H1 (cell line): ENCODE results near the gene PCDH8. TPM values are rescaled to one million over a fixed set of nuclear protein-coding genes. Genes with fewer than 3 reads are reported as not detected.

Experiments used
- CTCF ChIA-PET: fragments of 300-600 bp; sonication (Branson Sonifier 250); formaldehyde crosslinking; loops from one replicate; lab custom pipeline; 2021; ENCODE audit not compliant: partially characterized antibody; lab: Charles Lee
- POLR2A ChIA-PET: fragments of 300-600 bp; sonication (Branson Sonifier 250); formaldehyde crosslinking; loops from one replicate; lab custom pipeline; 2021; ENCODE audit warnings: inconsistent platforms; ENCODE audit not compliant: partially characterized antibody; lab: Charles Lee
- DNase-seq, 2 experiments: peaks; one replicate each; pipeline versions ENCODE4 v3.0.0 to v3.0.0-alpha.2; 2010 to 2022; ENCODE audit warnings: low spot score in 2 of 2, low read depth in 1 of 2, mixed read lengths in 1 of 2
- FAIRE-seq: peaks from 2 replicates; lab custom pipeline; 2011; peaks lifted over from hg19 to GRCh38; lab: Jason Lieb, UNC
- H2AFZ ChIP-seq: 2 replicates; pipeline ENCODE4 v1.8.1; 2012; ENCODE audit warnings: low read length, inconsistent platforms
- H2AK5ac ChIP-seq: 2 replicates; pipeline ENCODE4 v1.6.1; 2013; ENCODE audit warnings: low read depth, low read length
- H2BK120ac ChIP-seq: replicated peaks from 2 replicates; pipeline ENCODE3; 2013; ENCODE audit warnings: low read depth, low read length, inconsistent platforms
- H2BK12ac ChIP-seq: 2 replicates; pipeline ENCODE4 v1.6.1; 2013; ENCODE audit warnings: low read depth, low read length
- H2BK15ac ChIP-seq: 2 replicates; pipeline ENCODE4 v1.6.1; 2013; ENCODE audit warnings: low read length
- H2BK20ac ChIP-seq: 2 replicates; pipeline ENCODE4 v1.6.1; 2013; ENCODE audit warnings: low read length
- H2BK5ac ChIP-seq: 2 replicates; pipeline ENCODE4 v1.6.1; 2013; ENCODE audit warnings: low read depth, low read length
- H3K14ac ChIP-seq: 2 replicates; pipeline ENCODE4 v1.6.1; 2013; ENCODE audit warnings: inconsistent platforms; ENCODE audit not compliant: insufficient read length
- H3K18ac ChIP-seq: 2 replicates; pipeline ENCODE4 v1.6.1; 2013; ENCODE audit warnings: low read length; ENCODE audit errors: extremely low read depth
- H3K23ac ChIP-seq: 2 replicates; pipeline ENCODE4 v1.6.1; 2013; ENCODE audit warnings: inconsistent platforms; ENCODE audit not compliant: insufficient read length
- H3K23me2 ChIP-seq: 2 replicates; pipeline ENCODE4 v1.6.1; 2013; ENCODE audit warnings: low read depth, low read length
- H3K27ac ChIP-seq: 2 replicates; pipeline ENCODE4 v1.6.1; 2011; ENCODE audit warnings: low read depth, low read length, inconsistent platforms
- H3K27me3 ChIP-seq, 4 experiments: replicated peaks in 1 of 4; 1 replicate in 1 of 4; 2 replicates in 3 of 4; pipeline versions ENCODE4 v1.6.1 to v1.8.1; 2011 to 2013; ENCODE audit warnings: low read length in 3 of 4, mild to moderate bottlenecking in 3 of 4, inconsistent platforms in 2 of 4, mixed read lengths in 2 of 4, moderate library complexity in 1 of 4; ENCODE audit not compliant: control insufficient read depth in 3 of 4, insufficient read depth in 3 of 4; ENCODE audit errors: extremely low read depth in 1 of 4
- H3K36me3 ChIP-seq, 4 experiments: 2 replicates each; pipeline versions ENCODE4 v1.6.1 to v1.8.1; 2011 to 2013; ENCODE audit warnings: mild to moderate bottlenecking in 4 of 4, low read length in 3 of 4, moderate library complexity in 2 of 4, control low read depth in 1 of 4, inconsistent platforms in 1 of 4; ENCODE audit not compliant: insufficient read depth in 4 of 4, control insufficient read depth in 2 of 4
- H3K4ac ChIP-seq: replicated peaks from 2 replicates; pipeline ENCODE3; 2013; ENCODE audit warnings: low read length, low read depth, mixed read lengths, inconsistent platforms; ENCODE audit not compliant: insufficient read length
- H3K4me1 ChIP-seq, 4 experiments: replicated peaks in 1 of 4; 1 replicate in 1 of 4; 2 replicates in 3 of 4; pipeline versions ENCODE4 v1.6.1 to v1.8.1; 2011 to 2013; ENCODE audit warnings: low read length in 3 of 4, inconsistent platforms in 2 of 4, mixed read lengths in 1 of 4; ENCODE audit not compliant: insufficient read depth in 4 of 4, control insufficient read depth in 3 of 4
- H3K4me2 ChIP-seq, 2 experiments: 2 replicates each; pipeline versions ENCODE4 v1.6.1 to v1.8.1; 2011 to 2013; ENCODE audit warnings: low read depth in 2 of 2, low read length in 2 of 2, control low read depth in 1 of 2, inconsistent platforms in 1 of 2, mild to moderate bottlenecking in 1 of 2; ENCODE audit not compliant: insufficient read depth in 1 of 2
- H3K4me3 ChIP-seq, 4 experiments: fragments of 200-600, 300-600 bp in 1 of 4; sonication (generic), shearing (Covaris generic), sonication (Bioruptor Twin) in 1 of 4; 2 replicates each; pipeline versions ENCODE4 v1.5.1 to v1.8.1; 2011 to 2016; ENCODE audit warnings: low read length in 4 of 4, low read depth in 3 of 4, control low read depth in 2 of 4, inconsistent platforms in 2 of 4, mild to moderate bottlenecking in 2 of 4, mixed read lengths in 1 of 4, moderate library complexity in 1 of 4; ENCODE audit not compliant: insufficient read depth in 2 of 4; ENCODE audit errors: extremely low read depth in 1 of 4
- H3K56ac ChIP-seq: replicated peaks from 2 replicates; pipeline ENCODE3; 2013; ENCODE audit warnings: low read depth, mild to moderate bottlenecking, mixed read lengths, low read length, inconsistent platforms; ENCODE audit not compliant: insufficient read length
- H3K79me1 ChIP-seq: 2 replicates; pipeline ENCODE4 v1.6.1; 2013; ENCODE audit warnings: low read depth, low read length, control low read depth
- H3K79me2 ChIP-seq, 2 experiments: 2 replicates each; pipeline versions ENCODE4 v1.6.1 to v1.8.1; 2012 to 2013; ENCODE audit warnings: low read length in 2 of 2, mild to moderate bottlenecking in 2 of 2, inconsistent platforms in 1 of 2; ENCODE audit not compliant: insufficient read depth in 2 of 2, control insufficient read depth in 1 of 2
- H3K9ac ChIP-seq, 4 experiments: replicated peaks in 1 of 4; 1 replicate in 1 of 4; 2 replicates in 3 of 4; pipeline versions ENCODE4 v1.6.1 to v1.8.1; 2011 to 2013; ENCODE audit warnings: low read depth in 3 of 4, low read length in 3 of 4, control low read depth in 2 of 4, mild to moderate bottlenecking in 2 of 4, moderate library complexity in 2 of 4, inconsistent platforms in 1 of 4; ENCODE audit errors: extremely low read depth in 1 of 4
- H3K9me3 ChIP-seq, 2 experiments: 2 replicates each; pipeline versions ENCODE4 v1.6.1 to v1.8.1; 2012 to 2013; ENCODE audit warnings: mild to moderate bottlenecking in 2 of 2, moderate library complexity in 2 of 2, control low read depth in 1 of 2, inconsistent platforms in 1 of 2, low read depth in 1 of 2, low read length in 1 of 2, mixed read lengths in 1 of 2; ENCODE audit not compliant: insufficient read depth in 2 of 2
- H4K20me1 ChIP-seq, 2 experiments: replicated peaks in 1 of 2; 2 replicates each; pipeline versions ENCODE3 to v1.8.1; 2011 to 2013; ENCODE audit warnings: inconsistent platforms in 2 of 2, low read length in 2 of 2, mild to moderate bottlenecking in 1 of 2; ENCODE audit not compliant: insufficient read depth in 2 of 2, control insufficient read depth in 1 of 2
- H4K5ac ChIP-seq: 2 replicates; pipeline ENCODE4 v1.6.1; 2013; ENCODE audit warnings: low read length, low read depth, mixed read lengths, inconsistent platforms; ENCODE audit not compliant: insufficient read length
- H4K8ac ChIP-seq: 2 replicates; pipeline ENCODE4 v1.8.0; 2013; ENCODE audit warnings: mild to moderate bottlenecking, moderate library complexity, low read length, inconsistent platforms; ENCODE audit not compliant: insufficient read depth; ENCODE audit errors: extremely low read depth
- H4K91ac ChIP-seq: replicated peaks from 2 replicates; pipeline ENCODE3; 2013; ENCODE audit warnings: low read length, mixed read lengths, inconsistent platforms; ENCODE audit not compliant: insufficient read length
- CREB1 ChIP-seq: IDR thresholded peaks from 2 replicates; pipeline ENCODE4 v1.6.1; 2012; ENCODE audit warnings: inconsistent platforms
- HDAC2 ChIP-seq, 2 experiments: fragments of 300-600 bp in 1 of 2; sonication (generic) in 1 of 2; IDR thresholded peaks; 2 replicates each; pipeline ENCODE4 v1.6.1; 2011 to 2012; ENCODE audit warnings: low read depth in 2 of 2, low read length in 2 of 2, mild to moderate bottlenecking in 2 of 2, moderate library complexity in 2 of 2, borderline replicate concordance in 1 of 2, inconsistent platforms in 1 of 2
- HDAC6 ChIP-seq: IDR thresholded peaks from one replicate; pipeline ENCODE4 v1.7.1; 2012; ENCODE audit warnings: low read depth, mild to moderate bottlenecking, inconsistent platforms, low read length, moderate library complexity
- POLR2A ChIP-seq, 2 experiments: IDR thresholded peaks; 1 replicate in 1 of 2; 2 replicates in 1 of 2; pipeline ENCODE4 v1.6.1; 2011; ENCODE audit warnings: low read depth in 2 of 2, low read length in 2 of 2, mild to moderate bottlenecking in 2 of 2; ENCODE audit errors: control extremely low read depth in 1 of 2
- RBBP5 ChIP-seq: IDR thresholded peaks from 2 replicates; pipeline ENCODE4 v1.7.1; 2012; ENCODE audit warnings: low read depth, mild to moderate bottlenecking, inconsistent platforms, low read length, moderate library complexity, borderline replicate concordance
- SIRT6 ChIP-seq: IDR thresholded peaks from one replicate; pipeline ENCODE4 v1.7.1; 2012; ENCODE audit warnings: low read length, inconsistent platforms
- WGBS, 2 experiments: shearing (Covaris generic) in 1 of 2; methylation state at CpG; one replicate each; pipeline versions ENCODE4 v1.1.6 to v1.1.7; 2013 to 2015; ENCODE audit warnings: low lambda C conversion rate in 2 of 2, mixed read lengths in 2 of 2, inconsistent platforms in 1 of 2, low coverage in 1 of 2, missing lambda C conversion rate in 1 of 2; ENCODE audit not compliant: insufficient replicate concordance in 2 of 2, insufficient coverage in 1 of 2, insufficient read length in 1 of 2; ENCODE audit errors: extremely low coverage in 1 of 2, missing lambda C conversion rate in 1 of 2; 5-methylcytosine and 5-hydroxymethylcytosine counted together
- polyA plus RNA-seq, 7 experiments: library from polyadenylated mRNA; depleted of rRNA in 3 of 7; stranded (reverse) in 5 of 7; unstranded in 2 of 7; fragments of >200 nt in 5 of 7; fragments of 200-250 nt in 2 of 7; gene quantifications; 1 replicate in 5 of 7; 2 replicates in 1 of 7; 4 replicates in 1 of 7; pipeline versions ENCODE4 v1.2.1 to v1.2.3, GENCODE V29; 2011 to 2013; ENCODE audit warnings: missing spikeins in 2 of 7, mixed read lengths in 2 of 7
- total RNA-seq: library from RNA; stranded (reverse); fragmentation: NEBNext Ultra II Directional; extraction: Animal tissue kit (Norgen Biotek cat#: 25700); gene quantifications from 2 replicates; pipeline ENCODE4 v1.2.1, GENCODE V29; 2021

PCDH8 gene
- total and polyA plus RNA-seq, 2 of the 8 experiments (the other 6 are each of a cell fraction or from before 2014, with no cell fraction given): 0.82 to 1.6 TPM

DNA sequence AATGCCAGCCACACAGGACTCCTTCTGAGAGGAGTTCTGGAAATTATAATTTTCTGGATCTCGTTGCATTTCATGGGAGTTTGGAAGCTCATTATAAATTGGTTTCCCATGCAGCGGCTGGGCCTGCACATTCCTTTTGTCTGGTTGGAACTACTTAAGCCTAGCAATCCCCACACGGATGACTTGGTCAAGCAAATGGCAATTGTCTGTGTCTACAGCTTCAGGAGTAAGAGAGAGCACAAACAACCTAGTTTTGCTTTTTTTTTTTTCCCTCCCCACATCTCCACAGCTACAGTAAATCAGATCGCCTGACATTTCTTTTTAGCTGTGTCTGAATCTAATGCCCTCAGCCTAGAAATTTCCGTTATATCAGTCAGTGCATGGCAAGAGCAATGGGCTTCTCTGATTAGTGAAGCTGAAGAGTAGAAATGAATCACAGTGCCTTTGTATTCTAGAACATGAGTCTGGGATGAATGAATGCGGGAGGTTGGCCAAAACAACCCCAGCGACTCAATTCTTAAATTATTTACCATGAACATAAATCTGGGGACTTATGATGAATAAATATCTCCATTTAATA is 15.1 kb downstream of the PCDH8 start:
- no peak overlapping the region for H2AFZ ChIP-seq
- no peak overlapping the region for H4K8ac ChIP-seq
- H3K4me3 ChIP-seq: no peak overlapping the region
- H4K5ac ChIP-seq: no peak overlapping the region
- TF ChIP-seq POLR2A (IDR thresholded peaks at IDR 0.05; ENCODE audit: control extremely low read depth in 1 of 2, low read depth in 2 of 2, low read length in 2 of 2): no peak
- no peak for TF ChIP-seq SIRT6
- TF ChIP-seq CREB1: no peak
- no peak for TF ChIP-seq HDAC6
- no peak for TF ChIP-seq HDAC2 (IDR thresholded peaks at IDR 0.05; ENCODE audit: borderline replicate concordance in 1 of 2, low read depth in 2 of 2, low read length in 2 of 2)
- no peak for TF ChIP-seq RBBP5
- TF ChIP-seq, all 59 proteins: peak for 0
- Histone ChIP-seq H4K91ac (no peak overlapping the region), H2AK5ac (no peak overlapping the region), H3K4ac (no peak overlapping the region), H2BK15ac (no peak overlapping the region), H3K4me1 (peaks cover 0 to 12% (median 1%) of the 10 kb centered on the region in 4 experiments; a peak in 4 of 7 replicates), H3K9ac (no peak overlapping the region), H3K27me3 (no peaks in the 10 kb centered on the region), H3K14ac (no peak overlapping the region), H2BK20ac (no peak overlapping the region), H3K4me2 (no peak overlapping the region), H3K23ac (no peak overlapping the region), H2BK12ac (no peak overlapping the region), H3K36me3 (no peaks in the 10 kb centered on the region), H3K79me1 (no peaks in the 10 kb centered on the region), H3K23me2 (no peaks in the 10 kb centered on the region), H2BK120ac (no peak overlapping the region), H4K20me1 (no peaks in the 10 kb centered on the region), H3K9me3 (no peaks in the 10 kb centered on the region), H3K79me2 (no peaks in the 10 kb centered on the region), H3K27ac (no peak overlapping the region), H3K56ac (no peak overlapping the region), H3K18ac (no peak overlapping the region), H2BK5ac (no peak overlapping the region)
- DNase-seq (no peak), FAIRE-seq (no peak)
- ChIA-PET CTCF (interaction anchor here (1.0 to 5.8 kb wide), 6 partner anchors 10 to 364 kb away, joined by 3 to 43 read pairs (median 4); partner anchors contain the start of gene PCDH8), POLR2A (interaction anchor here (0.8 kb wide), 1 partner anchor 181 kb away, joined by 3 read pairs; the partner anchor contains the start of gene SUGT1)
- WGBS, 2 experiments: 88% methylated on average over 7 of the region's 7 CpGs; no CpG with 5 or more reads in 1 of the 2 experiments
